Stimulated activated CD4-positive, alpha-beta T cell treated with anti-CD3 and anti-CD28 coated beads, TNF-alpha, amount 100 ng/mL, for 4 hours (primary cell): ENCODE data around the gene CCDC63.

Source experiments
- DNase-seq, 3 experiments: peaks; one replicate each; pipeline ENCODE4 v3.0.0-alpha.2; 2020; ENCODE audit warnings: low read depth in 3 of 3

CCDC63 gene

DNA sequence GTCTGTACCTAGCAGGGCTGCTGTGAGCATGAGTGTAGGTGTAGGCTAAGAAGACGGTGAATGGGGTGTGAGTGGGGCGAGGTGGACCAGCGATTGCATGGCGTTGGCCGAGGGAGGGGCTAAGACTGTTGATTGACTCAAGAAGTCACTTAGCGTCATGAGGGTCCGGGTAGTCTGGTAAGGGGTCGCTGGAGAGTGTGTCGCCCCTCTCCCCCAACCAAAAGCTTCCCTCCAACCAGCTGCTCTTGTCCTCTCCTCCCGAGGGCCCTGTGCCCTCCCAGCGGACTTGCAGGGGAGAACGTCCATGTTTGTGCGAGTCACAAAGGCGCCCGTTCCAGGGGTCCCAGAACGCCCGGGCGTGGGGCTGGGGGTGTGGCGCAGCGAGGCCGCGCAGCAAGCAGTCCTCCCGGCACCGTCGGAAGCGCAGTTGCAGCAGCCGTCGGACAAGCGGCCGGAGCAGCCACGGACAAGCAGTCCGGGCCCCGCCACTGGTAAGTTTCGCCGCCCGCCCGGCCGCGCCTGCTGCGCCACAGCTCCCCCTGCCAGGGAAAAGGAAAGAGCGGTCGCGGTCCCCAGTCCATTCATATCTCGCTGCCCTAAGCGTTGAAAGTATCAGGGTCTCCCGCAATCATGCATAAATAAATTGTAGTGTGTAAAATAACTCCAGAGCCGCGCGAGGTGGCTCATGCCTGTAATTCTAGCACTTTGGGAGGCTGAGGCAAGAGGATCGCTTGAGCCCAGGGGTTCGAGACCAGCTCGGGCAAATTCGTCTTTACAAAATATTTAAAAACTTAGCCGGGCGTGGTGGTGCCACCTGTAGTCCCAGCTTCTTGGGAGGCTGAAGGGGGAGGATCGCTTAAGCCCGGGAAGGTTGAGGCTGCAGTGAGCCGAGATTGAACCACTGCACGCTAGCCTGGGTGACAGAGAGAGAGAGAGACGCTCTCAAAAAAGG is at the start of gene CCDC63:
Gene CCDC63, plus strand, starts transcription at position 373 of the 952 bp plus-strand sequence. CDS start 5,968 bp downstream, outside the sequence.
- no peak for DNase-seq

DNA sequence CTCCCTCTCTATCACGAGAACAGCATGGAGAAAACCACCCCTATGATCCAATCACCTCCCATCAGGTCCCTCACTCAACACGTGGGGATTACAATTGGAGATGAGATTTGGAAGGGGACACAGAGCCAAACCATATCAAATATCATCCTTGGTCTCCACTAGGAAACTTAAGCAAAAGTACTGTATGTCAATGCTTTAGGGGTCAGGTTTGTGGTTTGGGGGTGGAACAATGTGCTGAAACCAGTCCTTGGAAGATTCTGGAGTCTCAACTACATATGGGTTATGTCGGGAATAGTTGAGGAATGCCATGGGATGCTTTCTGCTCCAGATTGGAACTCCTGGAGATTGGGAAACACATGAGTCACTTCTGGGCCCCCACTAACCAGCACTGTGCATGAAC is 48.3 kb upstream of the CCDC63 start:
- no peak for DNase-seq

DNA sequence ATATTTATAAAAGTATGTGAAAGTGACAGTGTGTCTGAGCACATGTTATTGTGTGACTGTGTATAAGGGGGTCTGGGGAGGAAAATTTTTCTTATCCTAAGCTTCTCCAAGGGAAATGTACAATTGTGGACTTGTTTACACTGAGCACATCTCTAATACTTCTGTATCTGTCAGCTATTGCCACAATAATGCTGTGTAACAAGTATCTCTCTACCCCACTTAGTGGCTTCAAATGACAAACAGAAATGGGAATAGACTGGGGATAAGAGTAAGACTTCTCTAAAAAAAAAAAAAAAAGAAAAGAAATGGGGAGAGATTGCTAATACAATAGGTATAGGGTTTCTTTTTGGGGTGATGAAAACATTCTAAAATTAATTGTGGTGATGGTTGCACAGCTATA is 44.3 kb upstream of the CCDC63 start:
- no peak for DNase-seq

DNA sequence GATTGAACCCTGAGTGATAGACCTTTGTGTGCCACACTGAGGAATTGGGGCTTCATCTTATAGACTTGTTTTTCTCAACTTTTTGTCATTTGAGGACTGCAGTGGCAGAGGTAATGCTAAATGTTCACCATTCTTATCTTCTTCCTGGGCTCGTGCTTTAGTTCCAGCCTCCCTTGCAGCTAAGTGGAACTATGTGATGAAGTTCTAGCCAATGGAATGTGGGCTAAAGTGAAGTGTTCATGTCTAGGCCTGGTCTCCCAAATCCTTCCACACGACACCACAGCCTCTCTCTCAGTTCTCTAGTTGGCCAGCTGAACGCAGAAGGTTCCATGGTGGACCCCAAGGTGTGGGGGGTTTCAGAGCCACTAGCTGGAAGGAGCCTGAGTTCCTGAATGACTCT is 42.4 kb upstream of the CCDC63 start:
- no peak for DNase-seq

DNA sequence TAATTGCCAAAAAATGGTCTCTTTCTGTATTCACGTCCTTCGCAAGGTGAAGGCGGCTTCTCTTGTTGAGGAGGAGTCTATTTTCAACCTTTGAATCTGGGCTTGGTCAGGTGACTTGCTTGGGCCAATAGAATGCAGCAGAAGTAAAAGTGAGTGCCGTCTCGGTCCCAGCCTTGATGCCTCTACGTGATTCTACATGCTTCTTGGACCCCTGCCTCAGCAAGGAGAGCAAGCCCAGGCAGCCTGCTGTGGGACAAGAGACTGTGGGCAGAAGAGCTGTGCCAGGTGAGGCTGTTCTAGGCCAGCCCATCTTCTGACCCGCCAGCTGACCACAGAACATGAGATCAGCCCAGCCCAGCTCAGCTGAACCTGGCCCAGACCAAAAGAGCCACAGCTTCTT is 39.1 kb upstream of the CCDC63 start:
- no peak for DNase-seq

DNA sequence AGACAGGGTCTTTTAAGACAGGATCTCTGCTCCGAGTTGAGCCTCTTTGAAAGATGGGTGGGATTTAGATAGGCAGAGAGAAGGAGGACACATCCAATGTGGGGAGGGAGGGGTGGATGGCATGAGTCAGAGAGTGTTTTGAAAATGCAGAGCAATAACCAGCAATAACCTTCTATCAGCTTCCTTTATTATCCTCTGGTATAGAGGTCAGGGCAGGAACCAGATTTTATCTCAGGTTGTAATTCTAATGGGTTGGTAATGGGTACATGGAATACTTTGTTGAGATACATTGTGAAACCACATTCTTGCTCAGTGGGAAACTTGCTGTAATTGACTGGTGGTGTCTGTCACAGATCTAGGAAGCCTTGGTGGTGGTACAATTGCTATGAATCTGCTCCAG is 37.6 kb upstream of the CCDC63 start:
- DNase-seq, result no peak

DNA sequence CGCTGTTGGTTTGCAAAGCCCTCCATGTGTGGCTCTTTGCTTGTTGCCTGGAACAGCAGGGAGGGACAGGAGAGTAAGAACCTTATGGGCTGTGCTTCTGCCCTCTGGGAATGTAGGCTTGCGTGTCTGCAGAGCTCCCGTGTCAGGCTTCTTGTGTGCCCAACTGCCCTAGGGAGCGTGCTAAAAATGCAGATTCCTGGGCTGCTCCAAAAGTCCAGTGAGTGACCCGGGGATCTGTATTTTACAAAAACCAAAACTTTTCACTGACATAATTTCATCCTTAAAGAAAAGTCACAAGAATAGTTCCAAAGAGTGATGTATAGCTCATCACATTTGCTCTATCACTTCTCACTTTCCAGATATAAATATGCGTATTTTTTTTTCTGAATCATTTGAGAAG is 34.8 kb upstream of the CCDC63 start:
- no peak for DNase-seq

DNA sequence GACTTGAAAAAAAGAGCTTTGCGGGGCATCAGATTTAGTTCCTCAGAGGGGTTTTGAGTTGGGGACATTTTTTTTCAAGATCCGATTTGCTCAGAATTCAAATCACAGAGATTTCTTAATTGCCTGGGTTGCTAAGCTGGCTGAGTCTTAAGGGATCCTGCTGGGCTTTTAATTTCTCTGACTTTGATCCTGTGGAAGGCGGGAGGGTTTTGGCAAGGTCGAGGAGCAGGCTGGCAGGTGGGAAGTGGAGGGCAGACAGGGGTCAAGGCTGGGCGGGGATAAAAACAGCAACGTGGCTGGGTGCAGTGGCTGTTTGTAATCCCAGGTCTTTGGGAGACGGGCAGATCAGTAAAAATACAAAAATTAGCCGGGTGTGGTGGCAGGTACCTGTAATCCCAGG is 33.5 kb upstream of the CCDC63 start:
- no peak for DNase-seq

DNA sequence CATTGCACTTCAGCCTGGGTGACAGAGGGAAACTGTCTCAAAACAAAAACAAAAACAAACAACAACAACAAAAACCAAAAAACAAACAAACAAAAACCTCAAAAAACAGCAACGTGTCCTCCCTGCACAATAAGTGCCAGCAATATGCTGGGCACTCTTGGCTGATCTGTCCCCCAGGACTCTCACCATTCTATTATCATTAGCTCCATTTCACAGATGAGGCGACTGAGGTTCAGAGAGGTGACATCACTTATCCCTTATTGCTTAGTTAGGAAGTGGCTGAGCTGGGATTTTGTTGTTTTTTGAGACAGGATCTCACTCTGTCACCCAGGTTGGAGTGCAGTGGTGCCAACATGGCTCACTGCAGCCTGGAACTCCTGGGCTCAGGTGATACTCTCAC is 33.0 kb upstream of the CCDC63 start:
- no peak for DNase-seq

DNA sequence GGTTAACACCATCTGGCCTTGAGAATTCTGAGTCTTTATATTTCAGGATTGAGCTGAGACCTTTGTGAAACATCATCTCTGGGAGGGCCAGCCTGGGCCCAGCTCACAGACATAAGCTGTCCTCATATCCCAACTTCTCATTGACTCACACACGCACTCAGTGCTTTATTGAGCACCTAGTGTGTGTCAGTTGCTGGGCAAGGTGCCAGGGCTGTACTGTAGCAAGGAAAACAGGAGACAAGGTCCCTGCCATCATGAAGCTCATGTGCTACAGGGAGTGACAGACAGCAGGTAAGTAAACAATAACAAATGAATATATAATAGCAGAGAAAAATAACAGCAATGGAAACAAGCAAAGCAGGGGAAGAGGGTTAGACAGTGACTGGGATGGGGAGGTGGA is 30.5 kb upstream of the CCDC63 start:
- no peak for DNase-seq

DNA sequence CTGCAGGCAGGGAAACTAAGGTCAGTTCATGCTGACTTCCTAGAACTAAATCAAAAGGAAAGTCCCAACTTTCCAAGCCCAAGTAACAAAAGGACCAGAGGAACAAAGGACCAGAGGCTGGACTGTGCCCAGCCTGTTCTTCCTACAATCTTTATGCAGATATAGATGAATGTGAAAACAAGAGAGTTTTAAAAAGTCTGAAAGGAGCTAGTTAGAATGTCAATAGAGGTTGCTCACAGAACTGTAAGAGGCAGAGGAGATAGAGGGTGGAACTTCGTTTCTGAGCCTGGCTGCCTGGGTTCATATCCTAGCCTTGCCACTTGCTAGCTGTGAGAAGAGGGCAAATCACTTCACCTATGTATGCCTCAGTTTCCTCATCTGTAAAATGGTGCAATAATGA is 30.0 kb upstream of the CCDC63 start:
- no peak for DNase-seq

DNA sequence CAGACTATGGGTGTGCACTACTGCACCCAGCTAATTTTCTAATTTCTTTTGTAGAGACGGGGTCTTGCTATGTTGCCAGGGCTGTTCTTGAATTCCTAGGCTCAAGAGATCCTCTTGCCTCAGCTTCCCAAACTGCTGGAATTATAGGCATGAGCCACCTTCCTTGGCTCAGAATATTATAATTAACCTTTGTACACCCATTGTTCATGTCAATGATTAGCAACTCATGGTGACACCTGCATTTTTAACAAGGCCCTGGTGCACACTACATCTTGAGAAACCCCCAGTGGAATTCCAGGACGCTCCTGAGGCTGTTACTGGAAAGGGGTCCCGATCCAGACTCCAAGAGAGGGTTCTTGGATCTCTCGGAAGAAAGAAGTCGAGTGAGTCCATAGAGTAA is 28.3 kb upstream of the CCDC63 start:
- DNase-seq, result no peak

DNA sequence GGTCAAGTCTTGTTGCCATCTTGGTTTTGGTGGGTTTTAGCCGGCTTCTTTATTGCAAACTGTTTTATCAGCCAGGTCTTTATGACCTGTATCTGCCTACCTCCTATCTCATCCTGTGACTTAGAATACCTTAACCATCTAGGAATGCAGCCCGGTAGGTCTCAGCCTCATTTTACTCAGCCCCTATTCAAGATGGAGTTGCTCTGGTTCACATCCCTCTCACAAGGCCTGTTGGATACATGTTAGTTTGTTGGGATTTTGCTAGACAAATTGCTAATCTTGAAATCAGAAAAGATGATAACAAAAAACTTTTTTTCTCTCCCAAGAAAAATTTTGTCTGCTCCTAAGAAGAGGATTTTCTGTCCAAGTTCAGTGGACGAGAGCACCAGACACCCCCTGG is 27.6 kb upstream of the CCDC63 start:
- DNase-seq, result no peak

DNA sequence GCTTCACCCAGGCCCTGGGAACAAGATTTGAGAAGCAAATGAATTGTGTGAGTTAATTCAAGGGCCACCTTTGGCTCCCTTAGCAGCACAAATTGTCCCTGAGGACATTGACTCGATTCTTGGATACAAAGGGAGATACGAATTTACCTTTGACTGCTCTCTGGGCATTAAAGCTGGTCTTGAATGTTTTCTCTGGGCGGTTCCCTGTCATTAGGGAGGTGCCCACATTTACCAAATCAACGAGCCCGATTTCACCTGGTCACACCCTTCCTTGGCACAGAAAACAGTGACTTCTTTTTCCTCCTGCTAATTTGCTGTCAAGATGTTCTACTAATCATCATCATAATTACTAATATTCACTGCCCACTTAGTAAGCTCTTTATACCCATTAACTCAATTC is 27.1 kb upstream of the CCDC63 start:
- DNase-seq, result no peak

DNA sequence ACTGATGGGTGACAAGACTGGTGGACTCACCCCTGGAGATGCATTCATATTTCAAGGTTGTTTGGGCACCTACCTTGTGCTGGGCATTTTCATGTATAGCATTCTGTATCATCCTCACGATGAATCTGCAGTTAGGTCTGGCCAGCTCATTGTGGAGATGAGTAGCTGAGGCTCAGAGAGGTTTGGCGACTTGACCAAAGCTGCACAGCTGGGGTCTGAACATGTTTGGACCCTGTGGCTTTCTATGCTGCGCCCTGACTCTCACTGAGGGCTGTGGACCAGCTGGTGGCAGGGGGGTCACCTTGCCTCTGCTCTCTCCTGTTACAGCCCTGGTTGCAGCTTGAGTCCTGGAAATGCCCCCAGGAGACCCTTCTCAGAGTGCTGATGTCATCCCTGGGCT is 24.9 kb upstream of the CCDC63 start:
- no peak for DNase-seq

DNA sequence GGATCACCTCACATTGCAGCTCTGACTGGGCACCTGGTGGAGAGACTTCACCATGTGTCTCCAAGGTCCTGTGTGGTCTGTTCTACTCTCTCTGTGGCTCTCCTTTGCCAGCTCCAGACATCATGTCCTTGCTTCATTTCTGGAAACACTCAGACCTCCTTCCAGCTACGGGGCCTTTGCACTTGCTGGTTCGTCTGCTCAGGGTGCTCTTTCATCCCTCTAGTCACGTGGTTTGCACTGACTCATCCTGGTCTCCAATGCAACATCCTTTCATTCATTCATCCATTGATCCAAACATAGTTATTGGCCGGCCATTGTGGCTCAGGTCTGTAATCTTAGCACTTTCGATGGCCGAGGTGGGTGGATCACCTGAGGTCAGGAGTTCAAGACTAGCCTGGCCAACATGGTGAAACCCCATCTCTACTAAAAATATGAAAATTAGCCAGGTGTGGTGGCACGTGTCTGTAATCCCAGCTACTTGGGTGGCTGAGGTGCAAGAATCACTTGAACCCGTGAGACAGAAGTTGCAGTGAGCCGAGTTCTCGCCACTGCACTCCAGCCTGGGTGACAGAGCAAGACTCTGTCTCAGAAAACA is 23.9 kb upstream of the CCDC63 start:
- no peak for DNase-seq

DNA sequence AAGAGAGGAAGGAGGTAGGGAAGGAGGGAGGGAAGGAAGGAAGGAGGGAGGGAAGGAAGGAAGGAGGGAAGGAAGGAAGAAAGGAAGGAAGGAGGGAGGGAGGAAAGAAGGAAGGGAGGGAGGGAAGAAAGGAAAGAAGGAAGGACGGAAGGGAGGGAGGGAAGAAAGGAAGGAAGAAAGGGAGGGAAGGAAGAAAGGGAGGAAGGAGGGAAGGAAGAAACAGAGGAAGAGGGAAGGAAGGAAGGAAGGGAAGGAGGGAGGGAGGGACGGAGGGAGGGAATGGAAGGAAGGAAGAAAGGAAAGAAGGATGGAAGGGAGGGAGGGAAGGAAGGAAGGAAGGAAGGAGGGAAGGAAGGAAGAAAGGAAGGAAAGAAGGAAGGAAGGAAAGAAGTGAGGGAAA is 22.4 kb upstream of the CCDC63 start:
- DNase-seq, result no peak

DNA sequence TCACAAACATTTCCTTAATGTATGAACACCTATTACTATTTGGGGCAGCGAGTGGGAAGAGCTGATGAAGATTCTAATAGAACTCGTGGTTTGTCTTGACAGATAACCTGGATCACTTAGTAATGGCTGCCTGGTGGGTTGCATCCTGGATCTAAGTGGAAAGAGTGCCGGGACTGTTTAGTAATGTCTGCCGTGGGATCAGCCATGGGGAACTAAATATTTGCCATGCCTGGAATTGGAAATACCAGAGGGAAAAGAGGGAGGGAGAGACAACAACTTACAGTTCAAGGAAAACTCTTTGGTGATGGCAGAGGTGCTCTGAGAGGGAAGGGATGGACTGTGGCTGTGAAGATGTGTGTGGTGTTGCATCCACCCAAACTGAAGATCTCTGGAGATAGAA is 21.3 kb upstream of the CCDC63 start:
- no peak for DNase-seq

DNA sequence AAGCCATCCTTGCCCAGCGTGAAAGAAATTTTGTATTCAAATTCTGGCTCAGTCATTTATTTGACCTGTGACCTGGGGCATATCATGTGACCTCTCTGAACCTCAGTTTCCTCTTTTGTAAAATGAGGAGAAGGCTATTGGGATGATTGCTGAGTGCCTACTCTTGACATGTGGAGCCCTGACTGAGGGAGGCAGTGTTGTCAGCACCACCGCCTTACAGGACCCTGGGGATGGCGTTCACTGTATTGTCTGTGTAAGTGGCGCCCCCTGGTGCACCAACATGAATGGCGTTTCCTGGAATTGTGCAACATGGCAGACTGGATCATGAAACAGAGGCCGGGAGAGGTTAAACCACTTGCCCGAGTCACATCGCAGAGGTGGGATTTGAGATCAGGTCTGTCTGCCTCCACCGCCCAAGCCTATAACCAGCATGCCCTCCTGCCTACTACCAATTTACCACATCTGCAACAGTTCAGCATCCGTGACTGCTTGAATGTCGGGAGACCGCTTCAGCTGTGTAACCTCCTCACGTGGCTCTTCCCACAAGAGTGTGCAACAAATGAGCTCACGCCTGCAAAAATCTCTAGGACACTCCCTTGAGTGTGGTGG is 20.1 kb upstream of the CCDC63 start:
- DNase-seq, result peak; percentile 72 to 84 (median 76)

DNA sequence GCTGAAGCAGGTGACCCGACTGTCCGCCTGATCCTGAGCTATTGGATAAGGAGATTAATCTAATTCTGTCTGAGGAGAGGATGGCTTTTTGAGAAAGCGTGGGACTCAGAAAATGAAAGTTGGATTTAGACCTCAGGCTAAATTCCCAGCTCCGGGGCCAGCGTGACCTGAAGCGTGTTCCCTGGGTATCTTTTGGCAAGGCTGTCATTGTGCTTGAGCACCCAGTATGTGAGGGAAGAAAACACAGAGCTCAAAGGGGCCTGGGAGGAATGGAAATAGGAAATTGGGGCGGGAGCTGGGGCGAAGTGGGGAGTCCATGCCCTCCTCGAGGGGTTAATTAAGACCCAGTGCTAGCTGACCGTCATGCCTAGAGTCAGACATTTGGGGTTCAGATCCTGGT is 17.5 kb upstream of the CCDC63 start:
- DNase-seq, result no peak

DNA sequence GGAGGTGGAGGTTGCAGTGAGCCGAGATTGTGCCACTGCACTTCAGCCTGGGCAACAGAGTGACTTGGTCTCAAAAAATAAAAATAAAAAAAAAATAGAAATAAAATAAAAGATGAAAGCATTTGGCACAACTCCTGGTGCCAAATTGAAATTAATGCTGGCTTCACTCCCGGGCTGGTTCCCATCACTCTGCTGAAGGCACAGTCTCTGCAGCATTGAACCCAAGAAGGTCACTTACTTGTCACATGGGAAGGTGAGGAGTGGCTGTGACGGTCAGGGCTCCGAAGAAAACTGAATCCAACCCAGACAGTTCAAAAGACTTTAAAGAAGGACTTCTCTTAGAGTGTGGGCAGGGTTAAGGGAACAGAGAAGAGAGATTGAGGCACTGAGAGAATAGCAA is 10.5 kb upstream of the CCDC63 start:
- no peak for DNase-seq

DNA sequence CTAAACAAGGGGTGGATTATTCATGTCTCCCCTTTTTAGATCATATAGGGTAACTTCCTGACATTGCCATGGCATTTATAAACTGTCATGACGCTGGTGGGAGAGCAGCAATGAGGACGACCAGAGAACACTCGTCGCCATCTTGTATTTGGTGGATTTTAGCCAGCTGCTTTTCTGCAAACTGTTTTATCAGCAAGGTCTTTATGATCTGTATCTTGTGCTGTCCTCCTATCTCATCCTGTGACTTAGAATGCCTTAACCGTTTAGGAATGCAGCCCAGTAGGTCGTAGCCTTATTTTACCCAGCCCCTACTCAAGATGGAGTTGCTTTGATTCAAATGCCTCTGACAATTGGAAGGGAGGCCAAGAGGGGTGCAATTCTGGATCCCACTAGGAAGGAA is 5.8 kb upstream of the CCDC63 start:
- DNase-seq, result no peak

DNA sequence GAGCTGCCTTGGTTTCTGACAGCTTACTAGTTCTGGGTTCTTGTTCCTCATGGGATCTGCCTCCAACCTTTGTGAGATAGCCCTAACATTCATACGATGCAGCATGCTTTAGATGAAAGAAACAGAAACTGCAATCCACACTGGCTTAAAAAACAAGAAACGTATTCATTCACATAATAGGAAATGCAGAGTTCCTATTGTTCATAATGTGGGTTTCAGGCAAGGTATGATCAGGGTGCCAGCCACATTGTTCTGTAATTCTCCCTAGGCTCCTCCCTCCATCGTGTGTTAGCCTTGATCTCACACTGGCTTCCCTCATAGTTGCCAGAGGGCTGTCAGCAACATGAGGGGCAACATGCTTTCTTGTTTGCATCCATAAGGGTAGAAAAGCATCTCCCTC is 2.7 kb upstream of the CCDC63 start:
- no peak for DNase-seq
